Psoas muscle (tissue), 8 donors: ENCODE data around the gene MOCS1. TPM values are rescaled to one million over a fixed set of nuclear protein-coding genes. Genes with fewer than 3 reads are reported as not detected.

Source experiments
- ATAC-seq, 4 donors: fragments of 200-7000 bp; cut with Tn5 transposase; one replicate each; pipeline ENCODE4 v1.9.1; 2020; ENCODE audit warnings: moderate library complexity in 3 of 4, mild to moderate bottlenecking in 2 of 4
- DNase-seq, 2 donors: peaks; one replicate each; pipeline ENCODE4 v3.0.0-alpha.2; 2020
- H3K27ac ChIP-seq: fragments of 200-600 bp; one replicate; pipeline ENCODE4 v1.8.0; 2022
- H3K27me3 ChIP-seq, 3 donors: fragments of 200-600 bp in 1 of 3; one replicate each; pipeline versions ENCODE4 v1.6.1 to v1.8.0; 2013 to 2022; ENCODE audit warnings: low read length in 2 of 3, mild to moderate bottlenecking in 2 of 3, moderate library complexity in 1 of 3; ENCODE audit not compliant: insufficient read depth in 3 of 3
- H3K36me3 ChIP-seq, 2 donors: fragments of 200-600 bp in 1 of 2; one replicate each; pipeline versions ENCODE4 v1.6.1 to v1.8.0; 2013 to 2022; ENCODE audit warnings: low read depth in 1 of 2, mild to moderate bottlenecking in 1 of 2, moderate library complexity in 1 of 2; ENCODE audit not compliant: insufficient read depth in 1 of 2
- H3K4me1 ChIP-seq: fragments of 200-600 bp; one replicate; pipeline ENCODE4 v1.8.0; 2022
- H3K4me3 ChIP-seq: fragments of 200-600 bp; one replicate; pipeline ENCODE4 v1.8.0; 2022; ENCODE audit warnings: mild to moderate bottlenecking
- H3K9me3 ChIP-seq: fragments of 200-600 bp; one replicate; pipeline ENCODE4 v1.8.0; 2022
- CTCF ChIP-seq: fragments of 200-600 bp; IDR thresholded peaks from one replicate; pipeline ENCODE4 v1.8.0; 2022; ENCODE audit warnings: antibody characterized with exemption
- WGBS, 3 donors: extraction: QIAGEN DNeasy Blood & Tissue Kit; methylation state at CpG; one replicate each; pipeline versions ENCODE4 v1.1.6 to v1.1.7; 2013; 5-methylcytosine and 5-hydroxymethylcytosine counted together
- intact Hi-C, 2 donors: fragments of 100-400 bp; cut with DNase I; formaldehyde crosslinking; loops; one replicate each; pipeline versions ENCODE4 v1.11.0 to v1.14.2; 2022
- polyA plus RNA-seq, 3 donors: library from polyadenylated mRNA; stranded (reverse); fragments of 200-250 nt; gene quantifications; one replicate each; pipeline ENCODE4 v1.2.3, GENCODE V29; 2013
- total RNA-seq, 4 donors: library from RNA; stranded (reverse); fragmentation: NEBNext Ultra II Directional in 2 of 4; extraction: Animal tissue kit (Norgen Biotek cat#: 25700) in 2 of 4; gene quantifications; one replicate each; pipeline versions ENCODE4 v1.2.1 to v1.2.4, GENCODE V29; 2021 to 2023
- donor health status: healthy with polysubstance abuse.
- donor health status: DM: no; HTN: no; CAD: no; lungs with moderate emphysema.
- donor health status: Bipolar disorder and iron deficiency.
- donor health status: healthy.
- donor health status: DM: yes; HTN: yes; CAD: no.
- donor health status: DM: no; HTN: no; CAD: no.
- donor health status: DM: no; HTN: no; CAD: no.
- donor health status: DM: yes; HTN: yes; CAD: no.

Gene MOCS1
- total and polyA plus RNA-seq, 7 donors: 17.3 to 44.2 (median 32.5) TPM

- intact Hi-C loops: no loop called here
- H3K4me1 ChIP-seq: no peaks in the 10 kb centered on the region
- no peak for TF ChIP-seq CTCF
- H3K36me3 ChIP-seq: peaks cover 6 to 95% of the 10 kb centered on the region in 2 donors
- H3K4me3 ChIP-seq: no peak overlapping the region
- no peak overlapping the region for H3K27ac ChIP-seq
- H3K9me3 ChIP-seq: no peaks in the 10 kb centered on the region
- WGBS, 3 donors: 96 to 97% (median 96%) methylated on average over 4 of the region's 4 CpGs
- ATAC-seq: no peak
- no peak for DNase-seq
- H3K27me3 ChIP-seq: no peaks in the 10 kb centered on the region
Observed at GRCh38 chr6:39912446-39912845, 21.8 kb downstream of the MOCS1 start.

GRCh38 chr6:39911513-39912125, 22.6 kb downstream of the MOCS1 start:
- WGBS, 3 donors: 94 to 96% (median 95%) methylated on average over 10 of the region's 10 CpGs

GRCh38 chr6:39910744-39911143, 23.5 kb downstream of the MOCS1 start:
- no peak for DNase-seq
- WGBS, 3 donors: 95 to 100% (median 95%) methylated on average over 2 of the region's 2 CpGs

More at GRCh38 chr6:39911513-39912125, 22.6 kb downstream of the MOCS1 start:
- Histone ChIP-seq H3K4me1 (no peaks in the 10 kb centered on the region), H3K36me3 (peaks cover 6 to 95% of the 10 kb centered on the region in 2 donors), H3K9me3 (no peaks in the 10 kb centered on the region), H3K27ac (no peak overlapping the region), H3K27me3 (no peaks in the 10 kb centered on the region), H3K4me3 (no peak overlapping the region)
- no peak for TF ChIP-seq CTCF
- no peak for DNase-seq
- intact Hi-C loops: no loop called here
- no peak for ATAC-seq

GRCh38 chr6:39910164-39910563, 24.1 kb downstream of the MOCS1 start:
- H3K4me1 ChIP-seq: no peaks in the 10 kb centered on the region
- H3K9me3 ChIP-seq: no peaks in the 10 kb centered on the region
- peaks cover 4 to 95% of the 10 kb centered on the region in 2 donors for H3K36me3 ChIP-seq
- ATAC-seq: no peak
- intact Hi-C loops: no loop called here
- no peak overlapping the region for H3K27ac ChIP-seq
- no peak for DNase-seq
- no peak for TF ChIP-seq CTCF
- H3K4me3 ChIP-seq: no peak overlapping the region
- no peaks in the 10 kb centered on the region for H3K27me3 ChIP-seq

More at GRCh38 chr6:39910744-39911143, 23.5 kb downstream of the MOCS1 start:
- no peaks in the 10 kb centered on the region for H3K9me3 ChIP-seq
- H3K4me3 ChIP-seq: no peak overlapping the region
- TF ChIP-seq CTCF: no peak
- H3K36me3 ChIP-seq: peaks cover 8 to 95% of the 10 kb centered on the region in 2 donors
- H3K27ac ChIP-seq: no peak overlapping the region
- intact Hi-C loops: no loop called here
- no peaks in the 10 kb centered on the region for H3K4me1 ChIP-seq
- ATAC-seq: no peak
- no peaks in the 10 kb centered on the region for H3K27me3 ChIP-seq

- Histone ChIP-seq H3K36me3 (peaks cover 2 to 95% of the 10 kb centered on the region in 2 donors), H3K4me3 (no peak overlapping the region), H3K27me3 (no peaks in the 10 kb centered on the region), H3K9me3 (no peaks in the 10 kb centered on the region), H3K27ac (no peak overlapping the region), H3K4me1 (no peaks in the 10 kb centered on the region)
- intact Hi-C loops: no loop called here
- ATAC-seq (no peak), DNase-seq (no peak)
- 94 to 100% (median 100%) methylated on average over 5 of the region's 5 CpGs for WGBS, 3 donors
- TF ChIP-seq CTCF: no peak
Observed at GRCh38 chr6:39909701-39910100, 24.6 kb downstream of the MOCS1 start.
